MM.1S (cell line): ENCODE measurements around the gene SYNE2.
"Not testable (repeated sequence)": the region's sequence is repeated elsewhere in the genome, so short reads cannot be mapped to it uniquely, and the experiment has no call there.

ENCODE experiments used
- CTCF ChIP-seq: fragments of 300-600 bp; sonication (generic); IDR thresholded peaks from 2 replicates; pipeline ENCODE4 v1.5.1; 2016; ENCODE audit warnings: antibody characterized with exemption, low read length, mixed read lengths
- EZH2 ChIP-seq: fragments of 300-600 bp; sonication (generic); optimal IDR thresholded peaks from 2 replicates; pipeline ENCODE3; 2017; ENCODE audit warnings: low read depth, mild to moderate bottlenecking, antibody characterized with exemption, low read length, mixed read lengths

GRCh38 chr14:64118403-64118742, 265.6 kb downstream of the SYNE2 start:
- not testable (repeated sequence) for TF ChIP-seq CTCF, EZH2
